ENCODE results near the gene CELSR1. TPM values are rescaled to one million over a fixed set of nuclear protein-coding genes. Genes with fewer than 3 reads are reported as not detected.

CELSR1 gene
- total and polyA plus RNA-seq, 2 of the 13 experiments (the other 11 are each of a cell fraction or from before 2014, with no cell fraction given), result 0.78 to 1.8 TPM

DNA sequence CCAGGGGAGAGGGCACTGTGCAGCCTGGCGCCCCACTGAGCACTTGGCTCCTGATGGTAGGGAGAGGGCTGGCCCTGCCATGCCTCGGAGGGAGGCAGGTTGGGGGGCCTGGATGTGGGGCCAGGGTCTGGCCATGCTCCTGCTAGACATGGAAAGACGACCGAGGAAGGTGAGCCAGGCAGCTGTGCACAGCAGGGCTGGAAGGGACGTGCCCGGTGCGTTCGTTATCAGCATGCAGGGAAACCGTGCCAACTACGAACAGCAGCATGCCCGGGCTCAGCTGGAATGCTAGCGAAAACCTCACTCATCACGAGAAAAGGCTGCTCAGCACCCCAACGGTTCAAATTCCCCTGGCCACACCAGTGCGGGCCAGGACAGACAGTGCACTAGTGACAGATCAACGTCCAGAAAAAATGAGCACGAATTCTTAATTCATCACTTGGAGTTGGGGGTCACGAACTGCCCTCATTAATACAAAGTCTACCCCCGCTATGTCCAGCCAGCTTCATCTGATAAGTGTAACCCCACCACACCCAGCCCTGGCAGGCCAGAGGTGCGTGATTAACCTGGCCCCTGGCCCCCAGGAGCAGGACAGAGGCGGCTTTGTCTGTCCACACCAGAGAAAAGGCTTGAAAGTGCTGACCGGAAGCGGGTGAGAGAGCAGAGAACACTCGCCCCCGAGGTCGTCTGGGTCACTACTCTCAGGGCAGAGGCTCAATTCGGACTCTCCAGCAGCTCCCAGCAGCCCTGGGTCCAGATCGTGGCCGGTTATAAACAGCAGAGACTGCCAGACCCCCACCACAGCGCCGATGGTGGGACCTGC lies 84.2 kb downstream of the CELSR1 start (continued):
- TF ChIP-seq, protein P1, sequence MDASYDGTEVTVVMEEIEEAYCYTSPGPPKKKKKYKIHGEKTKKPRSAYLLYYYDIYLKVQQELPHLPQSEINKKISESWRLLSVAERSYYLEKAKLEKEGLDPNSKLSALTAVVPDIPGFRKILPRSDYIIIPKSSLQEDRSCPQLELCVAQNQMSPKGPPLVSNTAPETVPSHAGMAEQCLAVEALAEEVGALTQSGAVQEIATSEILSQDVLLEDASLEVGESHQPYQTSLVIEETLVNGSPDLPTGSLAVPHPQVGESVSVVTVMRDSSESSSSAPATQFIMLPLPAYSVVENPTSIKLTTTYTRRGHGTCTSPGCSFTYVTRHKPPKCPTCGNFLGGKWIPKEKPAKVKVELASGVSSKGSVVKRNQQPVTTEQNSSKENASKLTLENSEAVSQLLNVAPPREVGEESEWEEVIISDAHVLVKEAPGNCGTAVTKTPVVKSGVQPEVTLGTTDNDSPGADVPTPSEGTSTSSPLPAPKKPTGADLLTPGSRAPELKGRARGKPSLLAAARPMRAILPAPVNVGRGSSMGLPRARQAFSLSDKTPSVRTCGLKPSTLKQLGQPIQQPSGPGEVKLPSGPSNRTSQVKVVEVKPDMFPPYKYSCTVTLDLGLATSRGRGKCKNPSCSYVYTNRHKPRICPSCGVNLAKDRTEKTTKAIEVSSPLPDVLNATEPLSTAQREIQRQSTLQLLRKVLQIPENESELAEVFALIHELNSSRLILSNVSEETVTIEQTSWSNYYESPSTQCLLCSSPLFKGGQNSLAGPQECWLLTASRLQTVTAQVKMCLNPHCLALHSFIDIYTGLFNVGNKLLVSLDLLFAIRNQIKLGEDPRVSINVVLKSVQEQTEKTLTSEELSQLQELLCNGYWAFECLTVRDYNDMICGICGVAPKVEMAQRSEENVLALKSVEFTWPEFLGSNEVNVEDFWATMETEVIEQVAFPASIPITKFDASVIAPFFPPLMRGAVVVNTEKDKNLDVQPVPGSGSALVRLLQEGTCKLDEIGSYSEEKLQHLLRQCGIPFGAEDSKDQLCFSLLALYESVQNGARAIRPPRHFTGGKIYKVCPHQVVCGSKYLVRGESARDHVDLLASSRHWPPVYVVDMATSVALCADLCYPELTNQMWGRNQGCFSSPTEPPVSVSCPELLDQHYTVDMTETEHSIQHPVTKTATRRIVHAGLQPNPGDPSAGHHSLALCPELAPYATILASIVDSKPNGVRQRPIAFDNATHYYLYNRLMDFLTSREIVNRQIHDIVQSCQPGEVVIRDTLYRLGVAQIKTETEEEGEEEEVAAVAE (CRISPR knock-in tag; IDR thresholded peaks at IDR 0.05; ENCODE audit: borderline replicate concordance), result no peak
- TF ChIP-seq ARNTL (CRISPR knock-in tag; IDR thresholded peaks at IDR 0.05) (peak; percentile 20), TAF15 (IDR thresholded peaks at IDR 0.05; ENCODE audit: low read depth, low read length, poor library complexity, severe bottlenecking) (no peak), HDAC2 (CRISPR knock-in tag; IDR thresholded peaks at IDR 0.05) (peak; percentile 84), KDM2A (CRISPR knock-in tag; IDR thresholded peaks at IDR 0.05; ENCODE audit: borderline replicate concordance, low read depth) (peak; percentile 66; the same call in 1 of the 2 replicates), ZNF337 (CRISPR knock-in tag; IDR thresholded peaks at IDR 0.05; ENCODE audit: borderline replicate concordance, low read depth) (0 out of 2 replicates have a peak, but pooled peaks have one; percentile 67), FOXO4 (CRISPR knock-in tag; conservative IDR thresholded peaks at IDR 0.05) (no peak), ZMYM4 (CRISPR knock-in tag; IDR thresholded peaks at IDR 0.05) (no peak), PBX2 (CRISPR knock-in tag; IDR thresholded peaks at IDR 0.05) (no peak), PTBP1 (IDR thresholded peaks at IDR 0.05; ENCODE audit: low read depth, low read length, poor library complexity, severe bottlenecking) (no peak), CBX2 (IDR thresholded peaks at IDR 0.05; ENCODE audit: low read depth, low read length) (no peak), CBX2 (CRISPR knock-in tag; IDR thresholded peaks at IDR 0.05; ENCODE audit: low read depth) (peak; percentile 75; the same call in 1 of the 2 replicates), ZNF746 (CRISPR knock-in tag; IDR thresholded peaks at IDR 0.05) (peak; percentile 97), KLF15 (CRISPR knock-in tag; IDR thresholded peaks at IDR 0.05; ENCODE audit: borderline replicate concordance) (no peak), SATB2 (CRISPR knock-in tag; IDR thresholded peaks at IDR 0.05) (0 out of 2 replicates have a peak, but pooled peaks have one; percentile 39)
- TF ChIP-seq, protein P2, sequence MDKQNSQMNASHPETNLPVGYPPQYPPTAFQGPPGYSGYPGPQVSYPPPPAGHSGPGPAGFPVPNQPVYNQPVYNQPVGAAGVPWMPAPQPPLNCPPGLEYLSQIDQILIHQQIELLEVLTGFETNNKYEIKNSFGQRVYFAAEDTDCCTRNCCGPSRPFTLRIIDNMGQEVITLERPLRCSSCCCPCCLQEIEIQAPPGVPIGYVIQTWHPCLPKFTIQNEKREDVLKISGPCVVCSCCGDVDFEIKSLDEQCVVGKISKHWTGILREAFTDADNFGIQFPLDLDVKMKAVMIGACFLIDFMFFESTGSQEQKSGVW (CRISPR knock-in tag; IDR thresholded peaks at IDR 0.05; ENCODE audit: borderline replicate concordance), result no peak
- TF ChIP-seq, protein P3, sequence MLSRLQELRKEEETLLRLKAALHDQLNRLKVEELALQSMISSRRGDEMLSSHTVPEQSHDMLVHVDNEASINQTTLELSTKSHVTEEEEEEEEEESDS (CRISPR knock-in tag; IDR thresholded peaks at IDR 0.05; ENCODE audit: borderline replicate concordance), result 0 out of 2 replicates have a peak, but pooled peaks have one; percentile 53
- TF ChIP-seq, protein P4, sequence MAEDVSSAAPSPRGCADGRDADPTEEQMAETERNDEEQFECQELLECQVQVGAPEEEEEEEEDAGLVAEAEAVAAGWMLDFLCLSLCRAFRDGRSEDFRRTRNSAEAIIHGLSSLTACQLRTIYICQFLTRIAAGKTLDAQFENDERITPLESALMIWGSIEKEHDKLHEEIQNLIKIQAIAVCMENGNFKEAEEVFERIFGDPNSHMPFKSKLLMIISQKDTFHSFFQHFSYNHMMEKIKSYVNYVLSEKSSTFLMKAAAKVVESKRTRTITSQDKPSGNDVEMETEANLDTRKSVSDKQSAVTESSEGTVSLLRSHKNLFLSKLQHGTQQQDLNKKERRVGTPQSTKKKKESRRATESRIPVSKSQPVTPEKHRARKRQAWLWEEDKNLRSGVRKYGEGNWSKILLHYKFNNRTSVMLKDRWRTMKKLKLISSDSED (CRISPR knock-in tag; IDR thresholded peaks at IDR 0.05), result no peak
